ENCODE results near the gene LCAT. TPM values are rescaled to one million over a fixed set of nuclear protein-coding genes. Genes with fewer than 3 reads are reported as not detected.
A peak's percentile ranks its signal among the peaks of the same experiment; 100 is the strongest.

LCAT gene
- total RNA-seq, 1 experiment from 2014 or later: 17.8 TPM

DNA sequence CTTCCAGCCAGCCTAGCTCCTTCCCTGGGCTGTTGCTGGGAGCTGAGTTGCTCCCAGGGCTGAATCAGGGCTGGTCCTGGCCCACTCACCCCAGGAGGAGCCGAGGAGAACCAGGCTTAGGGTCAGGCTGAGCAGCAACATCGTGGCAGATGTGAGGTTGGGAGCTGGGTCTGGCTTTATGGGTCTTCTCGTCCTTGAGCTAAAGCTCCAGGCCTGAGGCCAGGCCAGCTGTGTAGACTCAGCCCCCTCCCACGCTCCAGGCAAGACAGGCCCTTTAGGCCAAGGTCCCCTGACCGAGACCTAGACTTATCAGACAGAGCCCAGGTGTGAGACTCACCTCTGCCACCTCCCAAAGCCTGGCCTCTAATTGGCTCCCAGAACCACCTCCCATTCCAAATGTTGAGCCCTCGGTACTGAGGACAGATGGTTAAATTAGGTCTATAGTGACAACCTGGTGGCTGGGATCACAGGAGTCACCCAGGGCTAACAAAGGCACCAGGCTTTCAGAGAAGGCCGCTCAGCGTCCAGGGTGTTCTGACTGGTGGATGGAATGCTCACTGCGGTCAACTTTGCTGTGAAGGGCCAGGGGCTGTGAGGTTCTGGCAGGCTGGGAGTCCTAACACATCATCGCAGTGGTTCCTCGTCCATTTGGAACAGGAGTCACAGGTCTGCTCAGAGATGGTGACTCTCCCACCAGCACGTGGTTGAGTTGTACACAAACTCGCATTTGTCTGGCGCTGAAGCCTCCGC is 12.0 kb downstream of the LCAT start, which contains the start of gene CTRL:
Gene CTRL (minus strand): TSS at position 151 of the 750 bp plus-strand sequence. CDS start 10 bp downstream, at position 141.
- H3K27ac Mint-ChIP-seq: no peak within 1 kb of the TSS
- H3K36me3 Mint-ChIP-seq (ENCODE audit: insufficient read depth in 1 of 3, low read depth in 3 of 3): peaks cover 14 to 43% (median 15%) of the 10 kb centered on the region in 3 experiments
- no CpG with 5 or more reads among the region's 15 CpGs for WGBS (ENCODE audit: extremely low coverage, insufficient read length, low lambda C conversion rate)
- no peak within 1 kb of the TSS for H2BK5ac ChIP-seq (ENCODE audit: insufficient read length, low read length)
- H3K27me3 ChIP-seq (ENCODE audit: insufficient read depth, low read length): no peaks in the 10 kb centered on the region
- H3K9me3 Mint-ChIP-seq: peaks cover 0 to 2% of the 10 kb centered on the region in 2 experiments; a peak in 2 of 5 replicates
- H3K9me3 ChIP-seq (ENCODE audit: control insufficient read depth, low read depth, low read length): no peaks in the 10 kb centered on the region
- no peak within 1 kb of the TSS for H4K5ac ChIP-seq (ENCODE audit: insufficient read length, low read depth, low read length)
- H3K4me1 Mint-ChIP-seq: peaks cover 14 to 17% of the 10 kb centered on the region in 2 experiments
- no peaks in the 10 kb centered on the region for H3K79me1 ChIP-seq (ENCODE audit: insufficient read depth, low read depth, low read length, poor library complexity, severe bottlenecking)
- no peaks in the 10 kb centered on the region for H3K79me2 ChIP-seq (ENCODE audit: insufficient read depth, low read length)
- no peak within 1 kb of the TSS for H4K8ac ChIP-seq (replicated peaks; ENCODE audit: insufficient read length, low read depth, low read length)
- no peak within 1 kb of the TSS for H3K27ac ChIP-seq (ENCODE audit: insufficient read length, low read depth, low read length)
- H2AFZ ChIP-seq (ENCODE audit: low read length): no peak within 1 kb of the TSS
- peaks cover 1% of the 10 kb centered on the region; the same call in 1 of the 2 replicates for H3K4me1 ChIP-seq (ENCODE audit: insufficient read depth, low read length)
- no peak within 1 kb of the TSS for H3K23ac ChIP-seq (ENCODE audit: insufficient read length, low read depth, low read length)
- no peak within 1 kb of the TSS for H3K4me2 ChIP-seq (ENCODE audit: insufficient read depth, insufficient read length, low read length)
- no peak within 1 kb of the TSS for H4K91ac ChIP-seq (ENCODE audit: insufficient read length, low read depth, low read length)
- no peak within 1 kb of the TSS for H3K9ac ChIP-seq (ENCODE audit: extremely low read depth, insufficient read length, low read length)
- H3K14ac ChIP-seq (ENCODE audit: insufficient read depth, low read length): no peak within 1 kb of the TSS
- no peak within 1 kb of the TSS for H3K18ac ChIP-seq (ENCODE audit: insufficient read length, low read depth, low read length)
- peaks cover 10% of the 10 kb centered on the region for H3K27me3 Mint-ChIP-seq (ENCODE audit: low read depth)
- H3T11ph ChIP-seq (ENCODE audit: low read length): no peak within 1 kb of the TSS
- H3K23me2 ChIP-seq (ENCODE audit: insufficient read length, low read depth, low read length, poor library complexity, severe bottlenecking): peaks cover 16% of the 10 kb centered on the region
- H2AK5ac ChIP-seq (ENCODE audit: insufficient read length, low read length): no peak within 1 kb of the TSS
- TF ChIP-seq, protein P1, sequence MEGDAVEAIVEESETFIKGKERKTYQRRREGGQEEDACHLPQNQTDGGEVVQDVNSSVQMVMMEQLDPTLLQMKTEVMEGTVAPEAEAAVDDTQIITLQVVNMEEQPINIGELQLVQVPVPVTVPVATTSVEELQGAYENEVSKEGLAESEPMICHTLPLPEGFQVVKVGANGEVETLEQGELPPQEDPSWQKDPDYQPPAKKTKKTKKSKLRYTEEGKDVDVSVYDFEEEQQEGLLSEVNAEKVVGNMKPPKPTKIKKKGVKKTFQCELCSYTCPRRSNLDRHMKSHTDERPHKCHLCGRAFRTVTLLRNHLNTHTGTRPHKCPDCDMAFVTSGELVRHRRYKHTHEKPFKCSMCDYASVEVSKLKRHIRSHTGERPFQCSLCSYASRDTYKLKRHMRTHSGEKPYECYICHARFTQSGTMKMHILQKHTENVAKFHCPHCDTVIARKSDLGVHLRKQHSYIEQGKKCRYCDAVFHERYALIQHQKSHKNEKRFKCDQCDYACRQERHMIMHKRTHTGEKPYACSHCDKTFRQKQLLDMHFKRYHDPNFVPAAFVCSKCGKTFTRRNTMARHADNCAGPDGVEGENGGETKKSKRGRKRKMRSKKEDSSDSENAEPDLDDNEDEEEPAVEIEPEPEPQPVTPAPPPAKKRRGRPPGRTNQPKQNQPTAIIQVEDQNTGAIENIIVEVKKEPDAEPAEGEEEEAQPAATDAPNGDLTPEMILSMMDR (conservative IDR thresholded peaks at IDR 0.05): peak; percentile 43; the same call in 2 of the 3 replicates
- DNase-seq: no peak
- no peak within 1 kb of the TSS for H3K56ac ChIP-seq (ENCODE audit: insufficient read length, low read depth, low read length)
- no peak within 1 kb of the TSS for H2BK120ac ChIP-seq (ENCODE audit: low read depth, low read length, poor library complexity, severe bottlenecking)
- no peak within 1 kb of the TSS for H2BK20ac ChIP-seq (ENCODE audit: low read depth, low read length, poor library complexity, severe bottlenecking)
- peak within 1 kb of the TSS in 1 of 2 experiments; percentile 35; a peak in 2 of 5 replicates for H3K4me3 Mint-ChIP-seq
- no peak within 1 kb of the TSS for H2BK15ac ChIP-seq (ENCODE audit: low read depth, low read length)
- no peak within 1 kb of the TSS for H2BK12ac ChIP-seq (ENCODE audit: insufficient read length, low read depth, low read length)
- H3K4ac ChIP-seq (ENCODE audit: low read depth, low read length): no peak within 1 kb of the TSS
- no peaks in the 10 kb centered on the region for H4K20me1 ChIP-seq (ENCODE audit: control insufficient read depth, insufficient read depth, insufficient read length)

All from H9 (cell line).